Measurements from ENCODE around the gene CCNT1.
"Not testable (repeated sequence)": the region's sequence is repeated elsewhere in the genome, so short reads cannot be mapped to it uniquely, and the experiment has no call there.

Gene CCNT1

GRCh38 chr12:48641752-48642555, 74.6 kb downstream of the CCNT1 start:
- not testable (repeated sequence) for DNase-seq (ENCODE audit: low read depth in 1 of 2, low spot score in 1 of 2)

GRCh38 chr12:48640854-48641253, 75.7 kb downstream of the CCNT1 start:
- no peak for DNase-seq (ENCODE audit: low read depth in 1 of 2, low spot score in 1 of 2)

GRCh38 chr12:48640428-48640827, 76.1 kb downstream of the CCNT1 start:
- no peak for DNase-seq (ENCODE audit: low read depth in 1 of 2, low spot score in 1 of 2)

Measured in stimulated activated CD4-positive, alpha-beta T cell treated with anti-CD3 and anti-CD28 coated beads, Interleukin-15, amount 100 ng/mL, for 1 hour (primary cell).